ENCODE data around the gene STK32B. TPM values are rescaled to one million over a fixed set of nuclear protein-coding genes. Genes with fewer than 3 reads are reported as not detected.
A peak's percentile ranks its signal among the peaks of the same experiment; 100 is the strongest.

Gene STK32B
- total RNA-seq, 1 donor from 2014 or later: 46.9 TPM

DNA sequence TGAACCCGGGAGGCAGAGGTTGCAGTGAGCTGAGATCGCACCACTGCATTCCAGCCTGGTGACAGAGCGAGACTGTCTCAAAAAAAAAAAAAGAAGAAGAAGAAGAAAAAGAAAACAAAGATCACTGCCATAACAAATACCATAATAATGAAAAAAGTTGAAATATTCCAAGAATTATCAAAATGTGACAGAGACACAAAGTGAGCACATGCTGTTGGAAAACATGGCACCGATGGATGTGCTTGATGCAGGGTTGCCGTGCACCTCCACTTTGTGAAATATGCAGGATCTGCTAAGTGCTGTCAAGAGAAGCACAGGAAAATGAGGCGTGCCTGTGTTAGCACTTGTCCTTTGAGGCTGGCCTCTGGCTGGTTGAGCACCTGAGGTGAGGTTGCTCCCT is 133.3 kb downstream of the STK32B start:
- Mint-ChIP-seq H3K9me3 (ENCODE audit: unreplicated experiment) (no peaks in the 10 kb centered on the region), H3K36me3 (ENCODE audit: unreplicated experiment) (peaks cover 7% of the 10 kb centered on the region), H3K27ac (ENCODE audit: unreplicated experiment) (peak overlapping the region; percentile 37), H3K27me3 (ENCODE audit: unreplicated experiment) (no peaks in the 10 kb centered on the region), H3K4me1 (ENCODE audit: unreplicated experiment) (peaks cover 36% of the 10 kb centered on the region), H3K4me3 (ENCODE audit: unreplicated experiment) (no peak overlapping the region)
- TF ChIP-seq, protein P1, sequence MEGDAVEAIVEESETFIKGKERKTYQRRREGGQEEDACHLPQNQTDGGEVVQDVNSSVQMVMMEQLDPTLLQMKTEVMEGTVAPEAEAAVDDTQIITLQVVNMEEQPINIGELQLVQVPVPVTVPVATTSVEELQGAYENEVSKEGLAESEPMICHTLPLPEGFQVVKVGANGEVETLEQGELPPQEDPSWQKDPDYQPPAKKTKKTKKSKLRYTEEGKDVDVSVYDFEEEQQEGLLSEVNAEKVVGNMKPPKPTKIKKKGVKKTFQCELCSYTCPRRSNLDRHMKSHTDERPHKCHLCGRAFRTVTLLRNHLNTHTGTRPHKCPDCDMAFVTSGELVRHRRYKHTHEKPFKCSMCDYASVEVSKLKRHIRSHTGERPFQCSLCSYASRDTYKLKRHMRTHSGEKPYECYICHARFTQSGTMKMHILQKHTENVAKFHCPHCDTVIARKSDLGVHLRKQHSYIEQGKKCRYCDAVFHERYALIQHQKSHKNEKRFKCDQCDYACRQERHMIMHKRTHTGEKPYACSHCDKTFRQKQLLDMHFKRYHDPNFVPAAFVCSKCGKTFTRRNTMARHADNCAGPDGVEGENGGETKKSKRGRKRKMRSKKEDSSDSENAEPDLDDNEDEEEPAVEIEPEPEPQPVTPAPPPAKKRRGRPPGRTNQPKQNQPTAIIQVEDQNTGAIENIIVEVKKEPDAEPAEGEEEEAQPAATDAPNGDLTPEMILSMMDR (IDR thresholded peaks at IDR 0.05): no peak
- no peak for DNase-seq (ENCODE audit: extremely low spot score, unreplicated experiment)

DNA sequence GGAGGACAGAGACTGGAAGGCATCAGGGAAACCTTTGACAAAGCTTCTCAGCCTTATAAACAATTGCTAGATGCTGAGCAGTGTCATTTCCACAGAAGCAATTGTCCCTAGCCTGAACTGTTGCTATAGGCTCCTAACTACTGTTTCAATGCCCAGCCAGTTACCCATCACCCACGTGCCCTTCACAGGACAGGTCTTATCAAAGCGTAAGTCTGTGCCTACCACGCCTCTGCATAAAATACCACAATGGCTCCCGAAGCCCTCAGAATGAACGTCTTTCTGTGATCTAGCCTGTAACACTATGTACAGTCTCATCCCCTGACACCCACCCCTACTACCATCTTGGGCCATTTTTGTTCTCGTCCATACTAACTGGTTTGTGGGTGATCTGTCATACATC is 134.3 kb downstream of the STK32B start:
- DNase-seq (ENCODE audit: extremely low spot score, unreplicated experiment): no peak
- TF ChIP-seq, protein P1 (IDR thresholded peaks at IDR 0.05): no peak
- Mint-ChIP-seq H3K27me3 (ENCODE audit: unreplicated experiment) (no peaks in the 10 kb centered on the region), H3K27ac (ENCODE audit: unreplicated experiment) (peak overlapping the region; percentile 33), H3K36me3 (ENCODE audit: unreplicated experiment) (peaks cover 7% of the 10 kb centered on the region), H3K4me3 (ENCODE audit: unreplicated experiment) (no peak overlapping the region), H3K9me3 (ENCODE audit: unreplicated experiment) (no peaks in the 10 kb centered on the region), H3K4me1 (ENCODE audit: unreplicated experiment) (peaks cover 34% of the 10 kb centered on the region)

DNA sequence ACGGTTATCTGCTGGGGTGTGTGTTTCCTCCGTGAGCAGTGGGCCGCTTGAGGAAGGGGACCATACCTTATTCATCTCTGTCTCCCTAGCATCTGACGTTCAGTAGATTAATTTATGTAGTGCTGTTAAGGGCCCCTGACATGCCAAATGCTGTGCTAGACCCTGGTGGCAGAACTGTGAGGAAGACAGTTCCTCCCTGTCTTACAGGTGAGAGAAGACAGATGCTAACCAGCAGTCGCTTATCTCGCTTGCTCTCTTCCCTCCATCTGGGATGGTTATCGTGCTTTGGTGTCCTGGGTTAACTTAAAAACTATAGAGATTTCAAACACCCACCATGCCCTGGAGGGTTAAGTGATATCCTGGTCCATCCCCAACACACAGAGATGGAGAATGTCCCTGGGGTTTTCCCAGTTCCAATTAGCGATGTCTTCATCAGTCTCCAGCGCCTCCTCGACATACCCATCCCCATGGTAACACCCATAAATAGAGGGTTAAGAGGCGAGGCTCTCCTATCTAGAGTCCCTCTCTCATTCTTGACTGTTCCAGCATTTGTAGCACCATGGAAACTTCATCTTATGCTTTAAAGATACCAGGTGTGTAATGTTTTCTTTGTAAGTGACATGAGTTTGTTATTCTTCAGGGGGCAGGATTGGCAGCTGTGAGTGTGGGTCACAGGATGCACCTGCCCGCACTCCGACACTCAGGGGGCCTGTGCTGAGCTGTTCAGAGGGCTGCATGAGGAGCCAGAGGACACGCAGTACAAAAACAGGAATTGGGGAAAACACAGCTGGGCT is 135.2 kb downstream of the STK32B start:
- TF ChIP-seq, protein P1 (IDR thresholded peaks at IDR 0.05): no peak
- Mint-ChIP-seq H3K27ac (ENCODE audit: unreplicated experiment) (no peak overlapping the region), H3K4me3 (ENCODE audit: unreplicated experiment) (no peak overlapping the region), H3K9me3 (ENCODE audit: unreplicated experiment) (no peaks in the 10 kb centered on the region), H3K36me3 (ENCODE audit: unreplicated experiment) (peaks cover 7% of the 10 kb centered on the region), H3K27me3 (ENCODE audit: unreplicated experiment) (no peaks in the 10 kb centered on the region), H3K4me1 (ENCODE audit: unreplicated experiment) (peaks cover 36% of the 10 kb centered on the region)
- no peak for DNase-seq (ENCODE audit: extremely low spot score, unreplicated experiment)

DNA sequence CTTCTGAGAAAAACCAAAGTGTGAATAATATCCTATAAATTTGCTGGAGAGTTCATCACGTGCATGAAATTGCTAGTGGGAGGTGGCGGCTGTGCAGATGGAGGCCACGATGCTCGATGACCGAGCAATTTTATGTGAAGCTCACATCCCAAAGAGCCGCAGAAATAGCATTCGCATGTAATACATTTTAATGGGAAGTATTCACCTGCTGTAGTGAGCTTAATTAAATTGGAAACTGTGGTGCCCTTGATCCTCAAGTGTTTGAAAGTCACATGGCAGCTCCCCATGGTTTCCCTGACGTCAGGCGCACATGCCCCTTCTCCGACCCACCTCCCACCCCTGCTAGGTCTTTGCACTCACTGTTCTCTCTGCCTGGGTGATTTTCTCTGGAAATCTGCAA is 136.8 kb downstream of the STK32B start:
- peaks cover 7% of the 10 kb centered on the region for H3K36me3 Mint-ChIP-seq (ENCODE audit: unreplicated experiment)
- H3K27ac Mint-ChIP-seq (ENCODE audit: unreplicated experiment): no peak overlapping the region
- peaks cover 51% of the 10 kb centered on the region for H3K4me1 Mint-ChIP-seq (ENCODE audit: unreplicated experiment)
- DNase-seq (ENCODE audit: extremely low spot score, unreplicated experiment): no peak
- H3K27me3 Mint-ChIP-seq (ENCODE audit: unreplicated experiment): no peaks in the 10 kb centered on the region
- H3K9me3 Mint-ChIP-seq (ENCODE audit: unreplicated experiment): no peaks in the 10 kb centered on the region
- TF ChIP-seq, protein P1 (IDR thresholded peaks at IDR 0.05): no peak
- H3K4me3 Mint-ChIP-seq (ENCODE audit: unreplicated experiment): no peak overlapping the region

DNA sequence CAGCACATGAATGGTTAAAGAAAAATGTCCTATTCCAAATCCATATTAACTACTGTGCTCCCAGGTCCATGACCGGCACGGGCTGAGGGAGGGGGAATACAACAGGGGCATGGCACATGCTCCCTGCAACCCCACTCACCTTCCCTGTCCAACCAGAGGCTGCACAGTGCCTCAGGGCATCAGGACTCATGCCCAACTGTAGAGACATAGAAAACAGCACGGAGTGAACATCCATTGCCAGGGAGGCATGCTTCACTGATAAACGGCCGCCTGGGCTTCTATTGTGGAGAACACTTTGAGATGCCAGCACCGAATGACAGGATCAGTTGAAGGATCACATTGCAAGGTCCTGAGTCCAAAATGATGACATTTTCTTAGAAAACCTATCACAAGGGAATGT is 140.6 kb downstream of the STK32B start:
- DNase-seq (ENCODE audit: extremely low spot score, unreplicated experiment): no peak
- H3K27me3 Mint-ChIP-seq (ENCODE audit: unreplicated experiment): no peaks in the 10 kb centered on the region
- TF ChIP-seq, protein P1 (IDR thresholded peaks at IDR 0.05): no peak
- peak overlapping the region; percentile 86 for H3K27ac Mint-ChIP-seq (ENCODE audit: unreplicated experiment)
- peaks cover 28% of the 10 kb centered on the region for H3K4me1 Mint-ChIP-seq (ENCODE audit: unreplicated experiment)
- no peaks in the 10 kb centered on the region for H3K9me3 Mint-ChIP-seq (ENCODE audit: unreplicated experiment)
- H3K4me3 Mint-ChIP-seq (ENCODE audit: unreplicated experiment): peak overlapping the region; percentile 44
- peaks cover 4% of the 10 kb centered on the region for H3K36me3 Mint-ChIP-seq (ENCODE audit: unreplicated experiment)
